Measurements from ENCODE around the gene ATG14.

The ATG14 gene

GRCh38 chr14:55414551-55414950, 2.9 kb upstream of the ATG14 start:
- H3K4me3 ChIP-seq, result no peak overlapping the region
- no peak for DNase-seq (ENCODE audit: low read depth, low spot score)
- no peaks in the 10 kb centered on the region for H3K36me3 ChIP-seq (ENCODE audit: insufficient read depth, low read length)
- no peak overlapping the region for H3K9ac ChIP-seq (ENCODE audit: insufficient read length)
- TF ChIP-seq FOXP2 (optimal IDR thresholded peaks at IDR 0.05; ENCODE audit: control extremely low read depth, extremely low read length, insufficient read depth), result no peak
- no peak for TF ChIP-seq POLR2AphosphoS5 (IDR thresholded peaks at IDR 0.05; ENCODE audit: borderline replicate concordance, low read depth, low read length)
- TF ChIP-seq EZH2 (IDR thresholded peaks at IDR 0.05), result no peak
- H3K9me3 ChIP-seq (ENCODE audit: low read depth, low read length), result no peaks in the 10 kb centered on the region
- H3K27ac ChIP-seq, result no peak overlapping the region

- no peaks in the 10 kb centered on the region for H3K9me3 ChIP-seq (ENCODE audit: low read depth, low read length)
- TF ChIP-seq EZH2 (IDR thresholded peaks at IDR 0.05) (no peak), POLR2AphosphoS5 (IDR thresholded peaks at IDR 0.05; ENCODE audit: borderline replicate concordance, low read depth, low read length) (no peak), FOXP2 (optimal IDR thresholded peaks at IDR 0.05; ENCODE audit: control extremely low read depth, extremely low read length, insufficient read depth) (no peak)
- no peak for DNase-seq (ENCODE audit: low read depth, low spot score)
- no peak overlapping the region for H3K27ac ChIP-seq
- no peak overlapping the region for H3K4me3 ChIP-seq
- no peaks in the 10 kb centered on the region; the same call in 1 of the 2 replicates for H3K36me3 ChIP-seq (ENCODE audit: insufficient read depth, low read length)
- no peak overlapping the region for H3K9ac ChIP-seq (ENCODE audit: insufficient read length)
Measured at GRCh38 chr14:55412676-55413075, 1.0 kb upstream of the ATG14 start.

- Histone ChIP-seq H3K4me3 (peak overlapping the region; percentile 96), H3K36me3 (ENCODE audit: insufficient read depth, low read length) (no peaks in the 10 kb centered on the region; the same call in 1 of the 2 replicates), H3K27ac (no peak overlapping the region), H3K9ac (ENCODE audit: insufficient read length) (peak overlapping the region; percentile 90), H3K9me3 (ENCODE audit: low read depth, low read length) (no peaks in the 10 kb centered on the region)
- no peak for DNase-seq (ENCODE audit: low read depth, low spot score)
- TF ChIP-seq POLR2AphosphoS5 (IDR thresholded peaks at IDR 0.05; ENCODE audit: borderline replicate concordance, low read depth, low read length) (no peak), FOXP2 (optimal IDR thresholded peaks at IDR 0.05; ENCODE audit: control extremely low read depth, extremely low read length, insufficient read depth) (no peak), EZH2 (IDR thresholded peaks at IDR 0.05) (no peak)
Measured at GRCh38 chr14:55410876-55411275, 754 bp downstream of the ATG14 start.

GRCh38 chr14:55404173-55404854, 7.3 kb downstream of the ATG14 start:
- no peak for TF ChIP-seq EZH2 (IDR thresholded peaks at IDR 0.05)
- no peak for TF ChIP-seq POLR2AphosphoS5 (IDR thresholded peaks at IDR 0.05; ENCODE audit: borderline replicate concordance, low read depth, low read length)
- no peak for TF ChIP-seq FOXP2 (optimal IDR thresholded peaks at IDR 0.05; ENCODE audit: control extremely low read depth, extremely low read length, insufficient read depth)
- no peak overlapping the region; the same call in 1 of the 2 replicates for H3K27ac ChIP-seq
- H3K36me3 ChIP-seq (ENCODE audit: insufficient read depth, low read length), result no peaks in the 10 kb centered on the region; the same call in 1 of the 2 replicates
- H3K4me3 ChIP-seq, result no peak overlapping the region
- H3K9ac ChIP-seq (ENCODE audit: insufficient read length), result peak overlapping the region; percentile 16
- H3K9me3 ChIP-seq (ENCODE audit: low read depth, low read length), result no peaks in the 10 kb centered on the region
- DNase-seq (ENCODE audit: low read depth, low spot score), result no peak

GRCh38 chr14:55401751-55402150, 9.9 kb downstream of the ATG14 start:
- Histone ChIP-seq H3K9ac (ENCODE audit: insufficient read length) (no peak overlapping the region), H3K4me3 (no peak overlapping the region), H3K36me3 (ENCODE audit: insufficient read depth, low read length) (no peaks in the 10 kb centered on the region), H3K9me3 (ENCODE audit: low read depth, low read length) (no peaks in the 10 kb centered on the region), H3K27ac (no peak overlapping the region)
- DNase-seq (ENCODE audit: low read depth, low spot score), result no peak
- TF ChIP-seq POLR2AphosphoS5 (IDR thresholded peaks at IDR 0.05; ENCODE audit: borderline replicate concordance, low read depth, low read length) (no peak), FOXP2 (optimal IDR thresholded peaks at IDR 0.05; ENCODE audit: control extremely low read depth, extremely low read length, insufficient read depth) (no peak)

GRCh38 chr14:55399852-55400251, 11.8 kb downstream of the ATG14 start:
- Histone ChIP-seq H3K27ac (no peak overlapping the region), H3K9me3 (ENCODE audit: low read depth, low read length) (no peaks in the 10 kb centered on the region), H3K36me3 (ENCODE audit: insufficient read depth, low read length) (no peaks in the 10 kb centered on the region; the same call in 1 of the 2 replicates), H3K4me3 (no peak overlapping the region), H3K9ac (ENCODE audit: insufficient read length) (no peak overlapping the region)
- TF ChIP-seq POLR2AphosphoS5 (IDR thresholded peaks at IDR 0.05; ENCODE audit: borderline replicate concordance, low read depth, low read length) (no peak), EZH2 (IDR thresholded peaks at IDR 0.05) (no peak), FOXP2 (optimal IDR thresholded peaks at IDR 0.05; ENCODE audit: control extremely low read depth, extremely low read length, insufficient read depth) (no peak)
- no peak for DNase-seq (ENCODE audit: low read depth, low spot score)

GRCh38 chr14:55399183-55399582, 12.4 kb downstream of the ATG14 start:
- TF ChIP-seq FOXP2 (optimal IDR thresholded peaks at IDR 0.05; ENCODE audit: control extremely low read depth, extremely low read length, insufficient read depth), result no peak
- no peak for TF ChIP-seq EZH2 (IDR thresholded peaks at IDR 0.05)
- TF ChIP-seq POLR2AphosphoS5 (IDR thresholded peaks at IDR 0.05; ENCODE audit: borderline replicate concordance, low read depth, low read length), result no peak
- Histone ChIP-seq H3K4me3 (no peak overlapping the region), H3K27ac (no peak overlapping the region)

GRCh38 chr14:55398679-55399078, 13.0 kb downstream of the ATG14 start:
- no peak overlapping the region for H3K4me3 ChIP-seq
- DNase-seq (ENCODE audit: low read depth, low spot score), result no peak
- no peaks in the 10 kb centered on the region for H3K9me3 ChIP-seq (ENCODE audit: low read depth, low read length)
- no peak overlapping the region for H3K27ac ChIP-seq
- H3K9ac ChIP-seq (ENCODE audit: insufficient read length), result no peak overlapping the region
- H3K36me3 ChIP-seq (ENCODE audit: insufficient read depth, low read length), result no peaks in the 10 kb centered on the region; the same call in 1 of the 2 replicates
- no peak for TF ChIP-seq POLR2AphosphoS5 (IDR thresholded peaks at IDR 0.05; ENCODE audit: borderline replicate concordance, low read depth, low read length)
- TF ChIP-seq EZH2 (IDR thresholded peaks at IDR 0.05), result no peak
- TF ChIP-seq FOXP2 (optimal IDR thresholded peaks at IDR 0.05; ENCODE audit: control extremely low read depth, extremely low read length, insufficient read depth), result no peak

More at GRCh38 chr14:55399183-55399582, 12.4 kb downstream of the ATG14 start:
- H3K9me3 ChIP-seq (ENCODE audit: low read depth, low read length), result no peaks in the 10 kb centered on the region
- no peaks in the 10 kb centered on the region; the same call in 1 of the 2 replicates for H3K36me3 ChIP-seq (ENCODE audit: insufficient read depth, low read length)
- no peak overlapping the region for H3K9ac ChIP-seq (ENCODE audit: insufficient read length)
- DNase-seq (ENCODE audit: low read depth, low spot score), result no peak
